ENCODE results near the gene SIRT3.

DNA sequence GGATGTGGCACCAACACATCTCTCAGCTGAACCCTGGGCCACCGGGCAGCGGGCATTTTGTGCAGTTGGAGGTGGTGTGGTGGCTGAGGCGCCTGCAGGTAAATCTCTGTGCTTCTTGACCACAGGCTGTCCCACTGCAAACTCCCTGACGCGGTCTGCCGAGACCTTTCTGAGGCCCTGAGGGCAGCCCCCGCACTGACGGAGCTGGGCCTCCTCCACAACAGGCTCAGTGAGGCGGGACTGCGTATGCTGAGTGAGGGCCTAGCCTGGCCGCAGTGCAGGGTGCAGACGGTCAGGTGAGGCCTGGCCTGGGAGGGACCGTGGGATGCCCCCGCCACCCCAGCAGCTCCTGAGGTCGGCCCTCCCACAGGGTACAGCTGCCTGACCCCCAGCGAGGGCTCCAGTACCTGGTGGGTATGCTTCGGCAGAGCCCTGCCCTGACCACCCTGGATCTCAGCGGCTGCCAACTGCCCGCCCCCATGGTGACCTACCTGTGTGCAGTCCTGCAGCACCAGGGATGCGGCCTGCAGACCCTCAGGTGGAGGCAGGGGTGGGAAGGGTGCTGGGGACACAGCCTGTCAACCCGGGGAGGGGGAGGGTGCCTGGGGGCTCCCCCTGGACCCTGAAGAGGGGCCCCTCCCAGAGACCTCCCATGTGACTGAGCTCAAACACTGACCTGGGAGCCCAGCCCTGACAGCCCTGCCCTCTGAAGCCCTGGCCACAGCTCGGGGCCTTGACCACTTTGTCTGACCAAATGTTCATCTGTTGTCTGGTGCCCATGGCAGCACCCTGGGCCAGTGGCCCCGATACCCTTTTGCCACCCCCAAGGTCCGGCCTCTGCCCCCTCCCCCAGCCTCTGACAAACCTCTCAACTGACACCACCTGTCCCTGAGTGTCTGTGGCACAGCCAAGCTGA lies 48.2 kb upstream of the SIRT3 start:
- no peak for TF ChIP-seq EP300 (IDR thresholded peaks at IDR 0.05; ENCODE audit: low read depth in 2 of 2, low read length in 2 of 2)
- no peak for TF ChIP-seq EP300 (CRISPR knock-in tag; IDR thresholded peaks at IDR 0.05; ENCODE audit: borderline replicate concordance)
- TF ChIP-seq GPBP1L1 (CRISPR knock-in tag; IDR thresholded peaks at IDR 0.05) = no peak
- TF ChIP-seq NONO (IDR thresholded peaks at IDR 0.05) = no peak
- TF ChIP-seq NONO (CRISPR knock-in tag; conservative IDR thresholded peaks at IDR 0.05) = no peak
